ENCODE measurements around the gene KCNE3.
A peak's percentile ranks its signal among the peaks of the same experiment; 100 is the strongest.

Gene KCNE3

DNA sequence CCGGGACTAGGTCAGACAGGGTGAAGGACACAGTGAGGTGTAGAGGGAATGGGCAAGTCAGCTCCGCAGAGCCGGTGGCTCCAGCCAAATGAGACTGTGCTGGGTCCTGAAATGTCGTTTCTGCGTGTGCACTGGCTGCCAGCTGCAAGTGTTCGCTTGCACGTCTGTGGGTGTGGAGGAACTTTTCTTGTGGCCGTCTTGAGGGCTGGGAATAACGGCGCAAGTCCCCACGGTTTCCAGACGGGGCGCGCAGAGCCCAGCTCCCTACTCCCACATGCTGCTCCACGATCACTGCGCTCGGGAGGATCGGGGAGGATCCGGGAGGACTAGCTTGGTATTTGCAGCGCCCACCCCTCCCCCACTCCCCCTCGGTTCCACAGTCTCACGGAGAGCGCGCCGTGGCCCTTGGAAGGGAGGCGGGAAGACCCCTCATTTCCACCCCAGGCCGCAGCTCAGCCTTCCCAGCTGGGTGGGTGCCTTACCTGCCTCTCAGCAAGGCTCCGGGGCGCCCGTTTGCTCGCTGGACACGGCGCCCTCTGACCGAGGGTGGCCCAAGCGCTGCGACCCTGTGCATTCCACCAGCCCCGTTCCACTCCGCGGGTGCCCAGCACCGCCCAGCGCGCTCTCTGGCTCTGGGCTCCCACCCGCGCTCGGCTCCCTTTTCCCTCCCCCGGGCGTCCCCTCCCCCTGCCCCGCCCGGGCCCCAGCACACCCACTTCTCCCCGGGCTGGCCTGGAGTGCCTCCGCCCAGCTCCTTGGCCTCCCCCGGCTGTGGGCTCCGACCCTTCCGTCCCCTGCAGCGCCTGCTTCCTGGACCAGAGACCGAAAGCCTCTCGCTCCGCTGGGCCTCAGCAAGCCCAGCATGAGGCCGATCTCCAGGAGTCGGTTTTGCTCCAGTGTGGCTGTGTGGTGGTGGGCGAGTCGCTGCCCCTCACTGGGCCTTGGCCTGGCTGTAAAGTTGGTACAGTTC lies at the start of gene KCNE3:
Gene KCNE3 (minus strand): TSS at position 634 of the 970 bp plus-strand sequence. CDS start 9,986 bp downstream, outside the sequence.
- DNase-seq = no peak

GRCh38 chr11:74507582-74507981 lies 40.2 kb upstream of the KCNE3 start:
- no peak for DNase-seq

GRCh38 chr11:74506823-74507222 lies 39.5 kb upstream of the KCNE3 start:
- DNase-seq = no peak

DNA sequence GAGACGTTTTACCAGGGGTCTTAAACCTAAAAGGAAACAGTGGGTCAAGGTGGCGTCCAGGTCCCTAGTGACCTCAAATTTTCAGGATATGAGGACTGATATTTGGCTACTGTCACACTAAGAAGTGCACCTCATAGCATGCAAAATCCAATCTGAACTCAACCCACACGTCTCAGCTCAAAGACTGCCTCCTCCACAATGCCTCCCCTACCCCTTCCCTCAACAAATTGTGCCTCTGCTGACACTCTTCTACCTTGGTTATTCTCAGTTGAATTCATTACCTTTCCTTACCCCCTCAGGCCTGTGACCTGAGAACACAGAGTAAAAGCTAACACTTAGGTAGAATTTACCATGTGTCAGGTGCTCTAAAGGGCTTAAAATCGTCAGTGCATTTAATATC lies 38.6 kb upstream of the KCNE3 start:
- no peak for DNase-seq

GRCh38 chr11:74504100-74504691 lies 36.8 kb upstream of the KCNE3 start:
- no peak for DNase-seq

DNA sequence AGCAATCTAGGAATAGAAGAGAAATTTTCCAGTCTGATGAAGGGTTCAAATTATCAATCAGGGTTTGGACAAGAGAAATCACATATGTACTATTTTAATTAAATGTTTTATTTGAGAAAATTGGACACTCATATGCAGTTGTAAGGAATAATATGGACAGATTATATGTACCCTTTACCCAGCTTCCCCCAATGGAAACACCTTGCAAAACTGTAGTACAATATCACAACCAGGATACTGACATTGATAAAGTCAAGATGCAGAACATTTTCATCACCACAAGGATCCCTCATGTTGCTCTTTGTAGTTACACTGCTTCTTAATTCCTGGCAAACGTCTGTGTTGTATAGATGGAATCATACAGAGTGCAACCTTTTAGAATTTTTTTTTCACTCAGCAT lies 27.6 kb upstream of the KCNE3 start:
- no peak for DNase-seq

- no peak for DNase-seq
These were observed 26.7 kb upstream of the KCNE3 start for GRCh38 chr11:74493791-74494630.

DNA sequence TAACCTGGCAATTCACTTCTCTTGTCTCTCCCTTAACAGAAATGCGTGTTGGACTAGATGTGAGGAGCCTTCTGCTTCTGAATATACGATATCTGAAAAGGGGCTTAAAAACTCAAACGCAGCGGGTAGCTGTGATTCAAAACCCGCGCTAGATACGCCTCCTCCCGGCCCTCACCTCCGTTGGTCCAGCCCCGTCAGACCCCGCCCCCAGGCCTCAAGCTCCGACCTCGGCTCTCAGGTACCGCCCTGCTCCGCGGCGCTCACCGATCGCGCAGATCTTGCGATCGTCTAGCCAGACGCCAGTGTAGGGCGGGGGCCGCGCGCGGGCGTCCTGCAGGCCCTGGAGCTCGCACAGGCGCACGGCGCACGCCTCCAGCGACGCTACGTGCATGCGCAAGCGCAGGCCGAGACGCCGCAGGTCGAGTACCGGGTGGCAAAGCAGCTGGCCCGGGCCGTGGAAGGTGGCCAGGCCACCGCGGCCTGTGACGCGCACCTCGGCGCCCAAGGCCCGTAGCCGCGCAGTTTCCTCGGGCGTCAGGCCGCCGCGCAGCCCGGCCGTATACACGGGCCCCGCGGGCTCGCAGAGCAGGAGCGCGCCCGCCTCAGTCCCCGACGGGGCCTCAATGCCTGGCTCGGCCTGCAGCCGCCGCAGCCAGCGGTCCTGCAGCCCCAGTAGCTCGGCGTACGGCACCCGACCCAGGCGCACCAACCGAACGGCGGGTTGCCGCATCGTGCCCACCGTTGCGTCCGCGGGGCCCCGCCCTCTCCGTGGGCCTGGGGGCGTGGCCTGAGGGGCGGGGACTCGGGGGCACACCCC lies 25.8 kb upstream of the KCNE3 start, which contains the start of gene LIPT2:
Gene LIPT2 (minus strand): TSS at position 751 of the 817 bp plus-strand sequence. CDS start 21 bp downstream, at position 730.
- peak; percentile 99 for DNase-seq

DNA sequence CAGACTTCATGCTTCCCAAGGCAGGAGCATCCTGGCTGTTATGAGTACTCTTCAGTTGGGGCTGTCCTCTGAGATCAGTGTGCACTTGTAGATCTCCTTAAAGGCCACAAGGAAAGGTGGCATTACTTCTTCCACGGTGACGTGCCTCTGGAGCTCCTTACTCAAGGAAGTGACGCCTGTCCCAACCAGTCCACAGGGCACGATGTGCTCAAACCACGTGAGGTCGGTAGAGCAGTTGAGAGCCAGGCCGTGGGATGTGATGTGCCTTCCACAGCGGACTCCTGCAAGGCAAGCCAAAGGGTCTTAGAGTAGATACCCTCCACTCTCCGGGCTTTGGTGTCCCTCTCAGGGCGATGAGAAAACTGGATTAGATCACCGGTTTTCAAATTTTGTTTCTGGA lies 24.7 kb upstream of the KCNE3 start:
- DNase-seq = no peak

DNA sequence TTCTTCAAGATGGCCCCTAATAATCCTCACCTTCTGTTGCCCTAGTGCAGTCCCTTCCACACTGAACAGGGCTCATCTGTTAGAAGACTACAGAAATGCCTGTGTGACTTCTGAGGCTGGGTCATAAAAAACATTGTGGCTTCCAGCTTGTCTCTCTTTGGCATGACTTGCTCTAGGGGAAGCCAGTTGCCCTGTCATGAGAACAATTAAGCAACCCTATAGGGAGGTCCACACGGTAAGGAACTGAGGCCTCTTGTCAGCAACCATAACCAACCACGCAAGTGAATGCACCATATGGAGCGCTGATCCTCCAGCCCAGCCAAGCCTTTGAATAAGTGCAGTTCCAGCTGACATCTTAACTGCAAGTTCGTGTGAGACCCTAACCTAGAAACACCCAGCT lies 23.6 kb upstream of the KCNE3 start:
- DNase-seq = no peak

GRCh38 chr11:74487875-74488274 lies 20.5 kb upstream of the KCNE3 start:
- no peak for DNase-seq

- DNase-seq = no peak
These were observed 18.5 kb upstream of the KCNE3 start for GRCh38 chr11:74485868-74486267.

- DNase-seq = no peak
These were observed 13.5 kb upstream of the KCNE3 start for GRCh38 chr11:74480688-74481417.

GRCh38 chr11:74479732-74480123 lies 12.4 kb upstream of the KCNE3 start:
- DNase-seq = no peak

DNA sequence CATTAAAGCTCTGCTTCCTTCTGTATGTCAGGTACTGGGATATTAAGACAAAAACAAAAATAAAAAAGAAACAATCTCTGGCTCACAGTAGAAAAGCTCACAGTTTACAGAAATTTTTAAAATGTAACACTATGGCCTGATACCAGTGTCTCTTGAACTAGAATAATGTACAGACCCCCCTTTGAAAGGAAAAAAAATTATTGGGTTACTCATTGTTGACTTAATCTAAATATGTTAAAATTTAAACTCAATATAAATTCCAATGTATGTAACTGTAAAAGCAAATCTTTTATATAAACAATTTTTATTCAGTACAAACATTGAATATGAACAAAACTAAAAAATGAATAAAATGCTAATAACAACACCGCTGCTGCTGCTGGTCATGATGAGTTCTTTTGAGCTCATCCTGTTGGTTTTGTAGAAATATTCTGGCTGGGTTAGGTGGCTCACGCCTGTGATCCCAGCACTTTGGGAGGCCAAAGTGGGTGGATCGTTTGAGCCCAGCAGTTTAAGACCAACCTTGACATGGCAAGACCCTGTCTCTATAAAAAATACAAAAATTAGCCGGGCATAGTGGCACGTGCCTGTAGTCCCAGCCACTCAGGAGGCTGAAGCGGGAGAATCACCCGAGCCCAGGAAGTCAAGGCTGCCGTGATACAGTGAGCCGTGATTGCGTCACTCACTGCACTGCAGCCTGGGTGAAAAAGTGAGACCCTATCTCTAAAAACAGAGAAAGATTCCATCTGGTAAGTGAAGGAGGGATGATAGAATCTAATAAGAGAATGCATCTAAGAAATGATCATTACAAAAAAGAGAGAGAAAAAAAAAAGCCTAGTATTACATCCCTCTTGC lies 11.8 kb upstream of the KCNE3 start:
- DNase-seq = no peak

GRCh38 chr11:74476536-74476935 lies 9.2 kb upstream of the KCNE3 start:
- DNase-seq = no peak

DNA sequence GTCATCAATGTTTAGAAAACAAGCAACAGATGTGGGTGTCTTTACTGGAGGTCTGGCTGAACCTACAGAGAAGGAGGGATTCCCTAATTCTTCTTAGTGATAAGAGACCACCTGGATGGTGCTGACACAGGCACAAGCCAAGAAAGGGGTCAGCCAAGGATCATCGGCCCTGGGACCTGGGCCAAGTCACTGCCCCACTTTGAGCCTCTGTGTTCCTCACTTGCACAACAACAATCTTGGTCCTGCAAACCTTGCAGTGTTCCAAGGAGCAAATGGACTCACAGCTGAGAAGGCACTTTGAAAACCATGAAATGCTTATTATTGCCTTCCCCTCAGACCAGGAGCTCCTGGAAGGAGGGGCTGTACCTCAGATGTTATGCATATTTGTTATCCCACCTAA lies 7.0 kb upstream of the KCNE3 start:
- peak; percentile 27 for DNase-seq

DNA sequence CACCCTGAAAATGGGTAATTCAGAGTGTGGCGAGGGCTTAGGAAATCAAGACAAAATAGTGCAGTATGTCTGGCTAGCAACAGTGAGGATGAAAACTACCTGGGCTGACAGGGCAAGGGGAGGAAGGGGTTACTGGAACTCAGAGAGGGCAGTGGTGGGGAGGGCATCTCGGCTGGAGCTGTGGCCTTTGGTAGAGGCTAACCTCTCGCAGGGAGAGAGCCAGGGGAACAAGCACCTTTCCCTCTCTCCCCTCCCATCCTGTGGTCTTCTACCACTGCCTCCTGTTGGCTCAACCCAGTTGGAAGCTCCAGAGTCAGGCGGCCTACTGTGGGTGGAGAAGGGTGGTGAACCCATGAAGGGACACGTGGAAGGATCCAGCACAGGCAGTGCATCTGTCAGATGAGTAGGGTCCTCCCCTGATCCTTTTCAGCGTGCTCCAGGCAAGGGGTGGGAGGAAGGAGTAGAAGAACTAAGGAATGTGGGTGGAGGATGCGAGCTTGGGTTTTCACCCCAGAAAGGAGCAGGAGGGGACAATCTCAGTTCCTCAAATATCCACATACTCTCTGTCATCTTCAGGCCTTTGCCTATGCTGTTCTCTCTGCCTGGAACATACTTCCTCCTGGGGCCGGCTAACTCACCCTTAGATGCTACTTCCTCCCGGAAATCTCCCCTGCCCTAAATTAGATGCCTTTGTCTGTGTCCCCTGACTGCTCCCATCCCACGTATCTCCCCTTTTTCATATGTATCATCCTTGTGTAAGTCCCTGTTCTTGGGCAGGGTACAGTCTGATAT lies 6.2 kb upstream of the KCNE3 start:
- peak; percentile 2 for DNase-seq

DNA sequence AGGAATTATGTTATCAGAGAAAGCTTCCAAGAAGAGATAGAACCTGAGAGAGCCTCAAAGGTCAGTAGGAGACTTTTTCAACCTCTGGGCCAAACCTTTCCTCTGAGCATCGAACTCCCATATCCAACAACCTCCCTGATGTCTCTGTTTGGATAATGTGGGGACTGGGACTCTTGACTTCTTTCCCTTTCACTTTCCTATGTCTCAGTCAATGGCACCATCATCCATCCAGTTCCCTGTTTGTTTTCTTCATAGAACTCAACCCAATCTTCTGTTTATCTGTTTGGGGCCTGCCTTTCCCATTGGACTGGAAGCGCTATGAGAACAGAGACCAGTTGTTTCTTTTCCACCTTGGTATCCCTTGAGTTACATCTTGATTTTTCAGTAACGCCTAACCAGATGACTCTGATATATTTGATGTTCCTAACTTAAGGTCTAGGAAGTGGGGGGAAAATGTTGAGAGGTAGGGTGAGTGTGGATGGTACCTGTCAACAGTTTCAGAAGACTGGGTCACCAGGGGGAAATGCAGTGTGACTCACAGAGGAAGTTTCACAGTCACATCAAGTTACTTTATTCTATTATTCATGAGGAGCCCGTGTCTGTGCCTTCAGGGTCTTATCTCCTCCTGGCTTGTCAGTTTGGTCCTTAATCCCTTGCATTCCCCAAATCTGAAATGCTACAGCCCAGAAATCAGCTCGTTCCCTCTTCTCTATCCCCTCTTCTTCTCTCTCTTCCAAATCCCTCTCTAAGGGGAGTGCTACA lies 4.5 kb upstream of the KCNE3 start:
- DNase-seq = no peak
